Astrocyte (in vitro differentiated cells and primary cell): ENCODE data around the gene PDPK1.

Experiments
- EZH2 ChIP-seq: IDR thresholded peaks from 2 replicates; pipeline ENCODE4 v1.6.1; 2012; ENCODE audit warnings: mild to moderate bottlenecking, low read length, inconsistent platforms; ENCODE audit not compliant: insufficient read depth
- TF ChIP-seq, protein P1 (sequence below): IDR thresholded peaks from 2 replicates; pipeline ENCODE4 v1.5.1; 2011; ENCODE audit warnings: low read depth, mild to moderate bottlenecking, inconsistent platforms, low read length, moderate library complexity; ENCODE audit not compliant: insufficient read depth

DNA sequence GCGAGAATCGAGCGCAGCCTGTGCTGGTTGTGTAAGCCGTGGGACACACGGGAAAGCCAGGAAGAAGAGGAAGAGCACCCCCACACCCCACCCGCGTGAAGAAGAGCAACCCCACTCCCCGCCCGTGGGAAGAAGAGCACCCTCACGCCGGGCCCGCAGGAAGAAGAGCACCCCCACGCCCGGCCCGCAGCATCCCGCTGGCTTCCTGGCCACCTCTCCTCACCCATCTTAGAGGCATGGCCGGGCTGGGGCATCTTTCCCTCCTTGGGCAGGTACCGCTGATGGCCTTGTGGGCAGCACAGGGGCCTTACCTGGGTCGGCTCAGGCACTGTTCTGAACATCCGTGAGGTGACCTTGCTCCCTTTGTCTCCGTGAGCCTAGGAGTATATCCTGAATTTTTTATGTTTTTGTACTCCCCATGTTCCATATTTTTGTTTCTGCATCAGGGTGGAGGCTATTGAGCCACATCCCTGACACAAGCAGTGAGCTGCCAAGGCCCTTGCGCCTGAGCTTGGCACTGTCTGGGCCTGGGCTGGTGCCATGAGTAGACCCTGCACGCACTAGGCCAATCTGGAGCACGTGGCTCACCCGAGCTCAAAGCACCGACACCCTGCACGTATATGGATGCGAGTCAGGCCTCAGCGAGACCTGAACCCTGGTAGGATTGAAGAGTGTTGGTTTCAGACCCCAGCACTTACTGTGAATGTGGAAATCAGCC, 73.1 kb downstream of the PDPK1 start:
- TF ChIP-seq, protein P1, sequence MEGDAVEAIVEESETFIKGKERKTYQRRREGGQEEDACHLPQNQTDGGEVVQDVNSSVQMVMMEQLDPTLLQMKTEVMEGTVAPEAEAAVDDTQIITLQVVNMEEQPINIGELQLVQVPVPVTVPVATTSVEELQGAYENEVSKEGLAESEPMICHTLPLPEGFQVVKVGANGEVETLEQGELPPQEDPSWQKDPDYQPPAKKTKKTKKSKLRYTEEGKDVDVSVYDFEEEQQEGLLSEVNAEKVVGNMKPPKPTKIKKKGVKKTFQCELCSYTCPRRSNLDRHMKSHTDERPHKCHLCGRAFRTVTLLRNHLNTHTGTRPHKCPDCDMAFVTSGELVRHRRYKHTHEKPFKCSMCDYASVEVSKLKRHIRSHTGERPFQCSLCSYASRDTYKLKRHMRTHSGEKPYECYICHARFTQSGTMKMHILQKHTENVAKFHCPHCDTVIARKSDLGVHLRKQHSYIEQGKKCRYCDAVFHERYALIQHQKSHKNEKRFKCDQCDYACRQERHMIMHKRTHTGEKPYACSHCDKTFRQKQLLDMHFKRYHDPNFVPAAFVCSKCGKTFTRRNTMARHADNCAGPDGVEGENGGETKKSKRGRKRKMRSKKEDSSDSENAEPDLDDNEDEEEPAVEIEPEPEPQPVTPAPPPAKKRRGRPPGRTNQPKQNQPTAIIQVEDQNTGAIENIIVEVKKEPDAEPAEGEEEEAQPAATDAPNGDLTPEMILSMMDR, result no peak
- no peak for TF ChIP-seq EZH2
